ENCODE data around the gene ERBB4. TPM values are rescaled to one million over a fixed set of nuclear protein-coding genes. Genes with fewer than 3 reads are reported as not detected.

Gene ERBB4
- total RNA-seq, 1 experiment from 2014 or later: 40.6 TPM

- ChIA-PET POLR2A (ENCODE audit: low non-redundant PET) (no interaction called here), CTCF (no interaction called here)
- peaks cover 21% of the 10 kb centered on the region for H3K4me1 ChIP-seq (ENCODE audit: insufficient read depth, low read length, poor library complexity, severe bottlenecking)
- BruUV-seq (replicated peaks): no TSS peak
- no peak for DNase-seq (ENCODE audit: low spot score)
- H3K27me3 ChIP-seq (replicated peaks; ENCODE audit: insufficient read depth, low read depth, low read length, poor library complexity): no peaks in the 10 kb centered on the region
- no peaks in the 10 kb centered on the region for H3K36me3 ChIP-seq (ENCODE audit: insufficient read depth, low read length, poor library complexity, severe bottlenecking)
- no peak overlapping the region for H3K27ac ChIP-seq (ENCODE audit: low read depth, low read length, poor library complexity, severe bottlenecking)
- no peaks in the 10 kb centered on the region for H3K9me3 ChIP-seq (ENCODE audit: low read depth, low read length, poor library complexity, severe bottlenecking)
- no peak overlapping the region for H3K4me3 ChIP-seq (ENCODE audit: low read depth, low read length, poor library complexity, severe bottlenecking)
- peak; percentile 30; the same call in 1 of the 2 replicates for TF ChIP-seq CTCF (conservative IDR thresholded peaks at IDR 0.05; ENCODE audit: low read depth, low read length)
- no peak for TF ChIP-seq EZH2 (IDR thresholded peaks at IDR 0.05; ENCODE audit: borderline replicate concordance, low read depth, low read length, poor library complexity, severe bottlenecking)
- intact Hi-C loops (cut with micrococcal nuclease; ENCODE audit: unreplicated experiment): no loop called here
Measured at GRCh38 chr2:212064318-212064717, 474.3 kb downstream of the ERBB4 start.

- H3K4me3 ChIP-seq (ENCODE audit: low read depth, low read length, poor library complexity, severe bottlenecking): no peak overlapping the region
- peak; percentile 93 for DNase-seq (ENCODE audit: low spot score)
- H3K9me3 ChIP-seq (ENCODE audit: low read depth, low read length, poor library complexity, severe bottlenecking): peaks cover 7% of the 10 kb centered on the region
- intact Hi-C loops (cut with micrococcal nuclease; ENCODE audit: unreplicated experiment): no loop called here
- H3K4me1 ChIP-seq (ENCODE audit: insufficient read depth, low read length, poor library complexity, severe bottlenecking): peaks cover 18% of the 10 kb centered on the region
- H3K27ac ChIP-seq (ENCODE audit: low read depth, low read length, poor library complexity, severe bottlenecking): peak overlapping the region; percentile 68
- POLR2A ChIA-PET (ENCODE audit: low non-redundant PET): no interaction called here
- no TSS peak for BruUV-seq (replicated peaks)
- TF ChIP-seq EZH2 (IDR thresholded peaks at IDR 0.05; ENCODE audit: borderline replicate concordance, low read depth, low read length, poor library complexity, severe bottlenecking) (no peak), CTCF (conservative IDR thresholded peaks at IDR 0.05; ENCODE audit: low read depth, low read length) (no peak)
- CTCF ChIA-PET: no interaction called here
- H3K27me3 ChIP-seq (replicated peaks; ENCODE audit: insufficient read depth, low read depth, low read length, poor library complexity): no peaks in the 10 kb centered on the region
- no peaks in the 10 kb centered on the region for H3K36me3 ChIP-seq (ENCODE audit: insufficient read depth, low read length, poor library complexity, severe bottlenecking)
Measured at GRCh38 chr2:212052412-212053159, 486.0 kb downstream of the ERBB4 start.

- H3K4me1 ChIP-seq (ENCODE audit: insufficient read depth, low read length, poor library complexity, severe bottlenecking): peaks cover 18% of the 10 kb centered on the region
- ChIA-PET POLR2A (ENCODE audit: low non-redundant PET) (no interaction called here), CTCF (no interaction called here)
- H3K9me3 ChIP-seq (ENCODE audit: low read depth, low read length, poor library complexity, severe bottlenecking): peaks cover 7% of the 10 kb centered on the region
- intact Hi-C loops (cut with micrococcal nuclease; ENCODE audit: unreplicated experiment): no loop called here
- no peak overlapping the region for H3K4me3 ChIP-seq (ENCODE audit: low read depth, low read length, poor library complexity, severe bottlenecking)
- BruUV-seq (replicated peaks): no TSS peak
- TF ChIP-seq EZH2 (IDR thresholded peaks at IDR 0.05; ENCODE audit: borderline replicate concordance, low read depth, low read length, poor library complexity, severe bottlenecking) (no peak), CTCF (conservative IDR thresholded peaks at IDR 0.05; ENCODE audit: low read depth, low read length) (no peak)
- no peak for DNase-seq (ENCODE audit: low spot score)
- no peaks in the 10 kb centered on the region for H3K27me3 ChIP-seq (replicated peaks; ENCODE audit: insufficient read depth, low read depth, low read length, poor library complexity)
- H3K27ac ChIP-seq (ENCODE audit: low read depth, low read length, poor library complexity, severe bottlenecking): peak overlapping the region; percentile 68
- no peaks in the 10 kb centered on the region for H3K36me3 ChIP-seq (ENCODE audit: insufficient read depth, low read length, poor library complexity, severe bottlenecking)
Measured at GRCh38 chr2:212050871-212051270, 487.7 kb downstream of the ERBB4 start.
